OCI-M1 (cell line): ENCODE measurements around the gene CTSH.
A peak's percentile ranks its signal among the peaks of the same experiment; 100 is the strongest.
"Not testable (repeated sequence)": the region's sequence is repeated elsewhere in the genome, so short reads cannot be mapped to it uniquely, and the experiment has no call there.

Source experiments
- DNase-seq: peaks from one replicate; lab custom pipeline; 2025; lab: John Stamatoyannopoulos, UW

Gene CTSH

GRCh38 chr15:78938658-78939488 lies 6.0 kb downstream of the CTSH start:
- DNase-seq = peak; percentile 38

DNA sequence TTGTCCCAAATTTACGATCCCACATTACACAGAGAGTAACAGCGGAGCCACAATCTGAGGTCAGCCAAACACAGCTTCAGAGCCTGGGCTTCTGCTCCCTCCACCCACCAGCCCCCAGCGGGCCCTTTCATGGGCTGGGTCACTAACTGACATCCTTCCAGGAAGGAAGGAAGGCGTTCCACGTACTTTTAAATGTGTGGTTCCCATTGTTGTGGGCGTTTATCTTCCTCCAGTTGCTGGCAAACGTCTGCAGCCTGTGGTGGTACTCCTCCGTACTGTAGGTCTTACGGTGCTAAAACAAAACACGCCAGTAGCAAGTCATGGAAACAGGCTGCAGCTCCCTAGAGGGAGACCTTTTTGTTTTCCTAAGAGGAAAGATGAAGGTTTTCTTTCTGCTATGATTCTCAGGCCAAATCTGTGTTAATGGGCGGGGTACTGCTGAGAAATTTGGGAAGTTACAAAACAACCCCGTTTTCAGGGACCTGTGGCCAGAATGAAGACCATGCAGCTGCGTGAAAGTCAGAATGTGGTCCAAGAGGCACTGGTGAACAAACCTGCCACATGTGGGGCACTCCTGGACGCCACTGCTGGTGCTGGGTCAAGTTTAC lies 7.6 kb downstream of the CTSH start:
- DNase-seq = peak; percentile 94

GRCh38 chr15:78934655-78935023 lies 10.2 kb downstream of the CTSH start:
- DNase-seq = no peak

GRCh38 chr15:78933823-78934654 lies 10.8 kb downstream of the CTSH start:
- DNase-seq = no peak

GRCh38 chr15:78933187-78933822 lies 11.5 kb downstream of the CTSH start:
- DNase-seq = no peak

DNA sequence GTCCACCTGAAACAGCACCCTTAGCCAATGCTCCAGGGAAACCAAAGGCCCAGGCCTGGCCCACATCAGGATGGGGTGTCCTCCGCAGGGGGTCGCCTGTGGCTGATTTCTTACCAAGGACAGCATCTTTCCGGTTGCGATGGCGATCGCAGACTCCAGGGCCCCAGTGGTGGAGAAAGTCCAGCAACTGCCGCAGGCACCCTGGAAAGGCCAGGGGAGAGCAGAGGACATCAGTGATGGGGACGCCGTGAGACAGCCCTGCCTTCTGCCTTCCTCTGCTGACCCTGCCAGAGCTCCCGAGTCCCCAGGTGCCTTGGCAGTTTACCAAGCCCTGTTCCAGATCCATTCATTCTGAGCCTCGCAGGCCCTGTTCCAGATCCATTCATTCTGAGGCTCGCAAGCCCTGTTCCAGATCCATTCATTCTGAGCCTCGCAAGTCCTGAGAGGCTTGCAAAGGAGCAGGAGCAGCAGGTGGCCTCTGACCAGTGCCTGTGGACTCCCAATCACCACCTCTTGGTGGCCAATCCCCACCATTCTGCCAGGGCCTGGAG lies 12.5 kb downstream of the CTSH start:
- no peak for DNase-seq

DNA sequence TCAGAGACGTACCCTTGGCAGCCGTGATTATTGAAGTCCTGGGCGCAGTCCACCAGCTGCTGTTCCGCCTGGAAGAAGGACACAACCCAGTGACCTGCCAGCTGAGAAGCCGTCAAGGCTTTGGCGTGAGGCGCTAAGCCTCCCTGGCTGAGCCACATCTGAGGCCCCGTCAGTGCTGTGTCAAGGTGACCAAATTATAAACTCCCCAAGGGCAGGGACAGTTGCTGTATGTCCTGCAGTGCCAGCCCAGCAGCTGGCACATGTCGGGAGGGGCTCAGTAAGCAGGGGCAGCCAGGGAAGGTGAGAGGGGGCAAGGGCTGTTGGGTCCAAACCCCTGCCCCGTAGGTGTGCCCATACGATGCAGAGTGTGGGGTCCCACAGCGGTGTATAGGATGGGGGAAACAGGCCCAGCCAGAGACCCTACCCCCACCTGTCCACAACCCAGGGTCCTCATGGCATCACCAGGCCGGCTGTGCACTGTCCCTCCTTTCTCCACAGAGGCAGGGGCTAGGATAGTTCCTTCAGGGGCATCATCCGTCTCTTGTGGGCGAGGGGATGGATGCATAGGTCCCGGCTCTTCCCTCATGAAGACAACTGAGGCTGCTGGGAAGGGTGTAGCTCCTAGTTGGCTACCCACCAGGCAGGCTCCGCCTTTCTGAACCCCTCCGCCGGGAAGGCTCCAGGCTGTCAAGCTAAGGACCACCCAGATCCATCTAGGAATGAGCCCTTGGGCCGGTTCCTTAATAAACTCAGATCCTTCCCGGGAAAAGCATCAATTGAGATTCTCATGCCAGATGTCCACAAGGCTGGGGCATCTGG lies 13.2 kb downstream of the CTSH start:
- DNase-seq = no peak

DNA sequence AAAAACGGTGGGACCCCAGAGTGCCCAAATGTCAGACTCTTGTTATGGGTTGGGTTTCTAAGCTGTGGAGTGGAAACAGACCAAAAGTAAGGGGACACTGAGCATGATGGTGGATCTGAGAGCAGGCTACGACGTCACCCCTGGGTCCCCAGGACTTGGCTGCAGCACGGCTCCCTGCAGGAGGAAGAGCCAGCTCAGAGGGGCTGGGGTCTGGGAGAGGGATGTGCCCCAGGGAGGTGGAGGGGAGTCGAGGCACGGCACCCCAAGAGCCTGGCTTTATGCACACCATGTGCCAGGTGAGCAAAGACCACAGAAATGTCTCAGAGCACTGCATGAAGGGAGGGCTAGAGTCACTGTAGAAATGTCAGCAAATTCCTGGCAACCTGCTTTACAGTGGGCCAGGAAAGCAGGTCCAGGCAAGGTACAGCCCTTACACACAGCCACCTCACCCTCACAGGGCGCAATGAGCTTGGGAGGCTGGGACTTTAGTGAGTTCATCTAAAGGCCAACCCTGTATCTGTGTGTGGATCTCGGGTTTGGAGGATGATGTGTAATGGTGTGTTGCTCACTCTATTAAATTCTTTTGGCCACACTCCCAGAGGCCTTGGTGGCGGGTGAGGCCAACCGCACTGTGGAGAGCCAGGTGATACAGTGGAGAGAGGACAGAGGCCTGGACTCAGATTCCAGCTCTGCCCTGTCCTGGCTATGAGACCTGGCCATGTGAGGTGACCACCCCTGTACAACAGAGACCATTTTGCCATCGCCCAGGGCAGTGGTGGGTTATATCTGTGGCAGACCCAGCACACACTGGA lies 14.1 kb downstream of the CTSH start:
- DNase-seq = no peak

DNA sequence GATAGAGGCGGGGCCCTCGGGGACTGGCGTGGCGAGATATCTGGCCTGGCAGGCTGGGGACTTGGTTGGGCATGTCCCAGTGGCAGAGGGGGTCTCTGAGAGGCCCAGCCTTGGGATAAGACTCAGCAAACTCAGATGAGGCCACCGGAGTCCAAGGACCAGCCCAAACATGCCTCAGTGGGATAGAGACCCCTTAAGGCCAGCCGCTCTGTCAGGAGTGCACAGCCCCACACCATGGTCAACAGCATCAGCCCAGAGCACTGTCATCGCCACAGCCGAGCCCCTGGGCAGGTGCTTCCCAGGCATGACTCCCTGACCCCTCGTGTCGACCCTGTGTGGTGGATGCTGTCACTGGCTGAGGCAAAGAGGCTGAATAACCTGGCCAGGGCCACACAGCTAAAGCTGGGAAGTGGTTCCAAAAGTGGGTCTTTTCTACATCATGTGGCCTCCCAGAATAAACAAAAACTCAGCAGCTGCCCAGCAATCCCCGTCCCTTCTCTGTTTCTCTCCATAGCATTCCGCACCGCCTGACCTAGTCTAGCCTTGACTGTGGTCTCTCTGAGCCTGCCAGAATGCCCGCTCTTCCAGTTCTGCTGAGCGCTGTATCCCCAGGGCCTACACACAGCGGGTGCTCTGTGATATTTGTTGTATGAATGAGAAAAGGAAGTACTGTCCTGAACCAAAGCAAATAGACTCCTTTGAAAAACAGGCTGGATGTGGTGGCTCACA lies 15.1 kb downstream of the CTSH start:
- no peak for DNase-seq

DNA sequence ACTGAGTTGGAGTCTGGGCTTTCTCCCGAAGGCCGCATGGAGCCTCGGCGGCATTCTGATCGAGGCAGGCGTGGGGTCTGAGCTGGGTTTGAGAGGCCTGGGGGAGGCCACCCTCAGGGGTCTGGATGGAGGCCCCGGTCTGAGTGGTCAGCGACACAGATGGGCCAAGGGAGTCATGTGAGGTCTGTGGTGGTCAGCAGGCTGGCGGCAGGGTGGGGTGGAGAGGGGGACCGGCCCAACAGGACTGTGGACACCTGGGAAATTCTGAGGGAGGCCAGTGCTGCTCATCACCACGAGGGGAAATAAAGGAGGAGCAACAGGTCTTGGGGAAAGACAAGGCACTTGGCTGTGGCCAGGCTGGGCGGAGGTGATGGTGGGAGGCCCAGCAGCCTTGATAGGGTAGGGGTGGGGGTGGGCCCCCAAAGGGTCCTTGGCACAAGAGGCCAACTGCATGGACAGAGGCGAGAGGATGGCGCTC lies 16.2 kb downstream of the CTSH start:
- no peak for DNase-seq

- not testable (repeated sequence) for DNase-seq
These were observed 16.7 kb downstream of the CTSH start for GRCh38 chr15:78928176-78928575.

DNA sequence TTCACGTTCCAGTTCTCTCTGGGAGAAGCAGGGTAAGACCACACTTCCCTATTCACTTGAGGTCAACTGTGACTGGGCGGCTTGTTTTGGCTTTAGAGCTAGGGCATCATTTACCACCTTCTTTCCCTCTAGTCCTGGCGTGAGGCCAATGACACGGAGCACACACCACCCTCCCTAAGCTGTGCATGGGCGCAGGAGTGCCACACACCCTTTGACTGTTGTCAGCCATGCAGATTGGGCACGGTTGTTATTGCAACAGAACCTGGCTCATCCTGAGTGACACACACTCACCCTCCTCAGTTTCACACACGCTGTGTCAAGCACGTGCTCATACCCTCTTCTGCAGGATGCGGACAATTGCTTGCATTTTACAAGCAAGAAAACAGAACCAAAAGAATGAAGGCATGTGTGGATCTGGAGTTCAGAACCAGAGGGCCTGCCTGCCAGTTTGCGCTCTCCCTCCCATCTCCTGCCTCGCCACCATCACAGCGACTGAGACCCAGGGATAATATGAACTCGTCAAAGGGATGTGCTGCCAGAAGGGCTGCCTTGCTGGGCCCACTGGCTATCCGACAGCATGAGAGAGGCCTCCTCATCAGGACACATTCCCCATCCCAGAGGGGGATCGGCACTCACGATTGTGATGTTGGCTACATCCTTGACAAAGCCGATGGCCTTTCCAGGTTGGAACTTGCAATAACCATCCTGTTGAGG lies 17.6 kb downstream of the CTSH start:
- DNase-seq = no peak

GRCh38 chr15:78925956-78926743 lies 18.7 kb downstream of the CTSH start:
- no peak for DNase-seq

DNA sequence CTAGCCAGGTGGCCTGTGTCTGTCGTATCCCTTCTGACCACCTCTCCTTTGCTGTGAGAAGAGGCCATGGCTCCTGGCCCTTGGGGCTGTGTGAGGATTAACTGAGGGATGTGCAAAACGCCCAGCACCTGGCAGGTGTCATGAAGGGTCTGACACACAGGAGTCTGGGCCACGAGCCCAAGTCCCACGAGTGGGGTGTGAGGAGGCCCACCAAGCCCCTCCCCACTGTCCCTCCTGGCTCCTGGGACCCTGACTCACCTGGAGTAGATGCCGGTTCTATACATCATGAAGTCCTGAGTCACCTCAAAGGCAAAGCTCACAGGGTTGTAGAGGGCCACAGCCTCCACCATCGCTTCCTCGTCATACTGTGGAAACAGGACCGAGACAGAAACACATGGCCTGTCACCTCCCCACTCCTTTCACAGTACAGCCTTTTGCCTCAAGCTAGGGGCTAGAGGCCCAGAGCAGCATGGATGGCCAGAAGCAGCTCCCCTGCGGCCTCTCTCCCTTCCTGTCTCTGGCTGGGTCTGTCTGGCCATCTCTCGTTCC lies 19.7 kb downstream of the CTSH start:
- DNase-seq = no peak

DNA sequence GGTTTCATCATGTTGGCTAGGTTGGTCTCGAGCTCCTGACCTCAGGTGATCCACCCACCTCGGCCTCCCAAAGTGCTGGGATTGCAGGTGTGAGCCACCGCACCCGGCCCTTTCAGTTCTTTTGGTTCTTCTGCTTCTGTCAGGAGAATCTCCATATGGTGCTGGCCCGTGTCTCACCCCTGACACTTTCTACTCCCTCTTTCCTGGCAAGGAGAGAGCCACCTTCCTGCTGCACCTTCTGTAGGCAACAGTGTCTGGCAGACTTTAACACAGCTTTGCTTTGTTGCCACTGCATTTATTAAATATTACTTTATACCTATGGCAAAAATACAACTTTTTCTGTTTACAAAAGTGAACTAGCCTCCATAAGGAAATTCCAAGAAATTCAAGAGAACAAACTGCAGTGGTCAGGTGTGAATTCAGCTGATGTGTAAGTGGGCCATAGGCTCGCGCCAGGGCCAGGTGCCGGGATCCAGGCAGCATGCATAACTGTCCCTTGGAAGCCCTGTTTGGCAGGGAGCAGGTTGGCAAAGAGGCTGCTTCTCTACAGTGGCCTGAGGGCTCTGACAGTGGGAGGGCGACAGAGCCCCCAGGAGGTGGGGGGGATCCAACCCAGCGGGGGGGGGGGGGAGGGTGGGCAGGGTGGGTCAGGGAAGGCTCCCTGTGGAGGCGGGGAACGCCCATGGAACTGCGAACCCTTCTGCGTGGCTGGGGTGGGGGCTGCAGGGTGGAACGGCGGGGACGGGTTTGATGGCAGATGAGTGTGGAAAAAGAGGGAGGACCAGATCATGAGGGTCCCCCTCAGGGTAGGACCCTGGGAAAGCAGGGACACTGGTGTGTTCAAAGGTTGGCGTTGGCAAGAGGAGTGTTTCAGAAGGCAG lies 21.1 kb downstream of the CTSH start:
- DNase-seq = no peak

DNA sequence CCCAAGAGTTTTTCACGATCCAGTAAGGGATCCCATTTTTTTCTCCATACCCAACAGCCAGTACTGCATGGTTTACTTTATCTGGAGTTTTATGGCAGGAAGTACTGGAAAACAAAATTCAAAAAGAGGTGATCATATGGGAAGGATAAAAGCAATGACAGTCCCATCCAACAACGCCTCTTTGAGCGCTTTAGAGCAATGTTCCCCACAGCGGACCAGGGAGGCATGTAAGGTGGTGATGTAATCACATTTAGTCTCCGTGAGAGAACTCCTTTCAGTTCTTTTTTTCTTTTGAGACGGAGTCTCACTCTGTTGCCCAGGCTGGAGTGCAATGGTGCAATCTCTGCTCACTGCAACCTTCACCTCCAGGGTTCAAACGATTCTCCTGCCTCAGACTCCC lies 21.8 kb downstream of the CTSH start:
- DNase-seq = no peak

DNA sequence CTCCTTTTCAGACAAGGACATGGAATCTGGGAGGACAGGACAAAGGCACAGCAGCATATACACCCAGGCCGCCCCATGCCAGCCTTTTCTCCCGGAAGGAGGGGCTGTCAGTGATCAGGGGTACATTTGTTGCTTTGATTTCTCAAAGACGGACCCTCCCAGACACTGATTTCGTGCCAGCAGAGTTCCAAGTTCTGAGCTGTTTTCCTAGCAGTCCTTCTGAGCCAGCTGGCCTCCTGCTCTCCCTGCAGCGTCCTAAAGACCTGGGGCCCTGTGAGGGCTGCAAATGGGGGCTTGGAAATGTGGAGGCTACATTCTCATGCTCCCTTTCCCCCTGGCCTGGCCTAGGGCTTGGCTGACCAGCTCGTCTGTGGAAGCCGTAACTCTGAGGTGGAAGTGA lies 22.3 kb downstream of the CTSH start:
- DNase-seq = no peak
